BJ (cell line): Measurements from ENCODE around the gene RNF213. TPM values are rescaled to one million over a fixed set of nuclear protein-coding genes. Genes with fewer than 3 reads are reported as not detected.

Source experiments
- CTCF ChIA-PET: fragments of 350-600 bp; formaldehyde crosslinking; extraction: SDS; loops from one replicate; lab custom pipeline; 2021; ENCODE audit warnings: antibody characterized with exemption, inconsistent platforms; lab: Yijun Ruan, JAX
- POLR2A ChIA-PET: fragments of 300-600 bp; sonication (Branson Sonifier 250); formaldehyde crosslinking; extraction: SDS; loops from one replicate; lab custom pipeline; 2021; ENCODE audit warnings: antibody characterized with exemption; lab: Charles Lee
- DNase-seq: peaks from one replicate; pipeline ENCODE4 v3.0.0-alpha.2; 2011; ENCODE audit warnings: low read depth
- H3K27me3 ChIP-seq: 2 replicates; pipeline ENCODE4 v1.6.0; 2011; ENCODE audit warnings: low read length; ENCODE audit not compliant: control insufficient read depth, insufficient read depth
- H3K36me3 ChIP-seq: 2 replicates; pipeline ENCODE4 v1.5.1; 2011; ENCODE audit warnings: low read length; ENCODE audit not compliant: control insufficient read depth, insufficient read depth
- H3K4me3 ChIP-seq: 2 replicates; pipeline ENCODE4 v1.5.1; 2011; ENCODE audit warnings: low read depth, mild to moderate bottlenecking, control low read depth, low read length
- CTCF ChIP-seq: IDR thresholded peaks from 2 replicates; pipeline ENCODE4 v1.5.1; 2011; ENCODE audit warnings: low read depth, mild to moderate bottlenecking, control low read depth, inconsistent platforms, low read length, moderate library complexity; ENCODE audit not compliant: insufficient read depth
- polyA plus RNA-seq: library from polyadenylated mRNA; depleted of rRNA; stranded (reverse); fragments of >200 nt; gene quantifications from 2 replicates; pipeline ENCODE4 v1.2.3, GENCODE V29; 2011

RNF213 gene
- polyA plus RNA-seq, 1 experiment: 53.1 TPM

GRCh38 chr17:80441133-80441578, 180.5 kb downstream of the RNF213 start:
- CTCF ChIA-PET: interaction anchor here (2.3 kb wide), 1 partner anchor 14 kb away, joined by 9 read pairs; no protein-coding TSS in a partner anchor
- TF ChIP-seq CTCF: no peak
- H3K27me3 ChIP-seq: peaks cover 9% of the 10 kb centered on the region
- H3K36me3 ChIP-seq: no peaks in the 10 kb centered on the region
- no peak overlapping the region for H3K4me3 ChIP-seq
- POLR2A ChIA-PET: no interaction called here
- no peak for DNase-seq

GRCh38 chr17:80441598-80442322, 181.1 kb downstream of the RNF213 start:
- ChIA-PET CTCF (interaction anchor here (2.3 kb wide), 1 partner anchor 15 kb away, joined by 9 read pairs; no protein-coding TSS in a partner anchor), POLR2A (no interaction called here)
- Histone ChIP-seq H3K36me3 (no peaks in the 10 kb centered on the region), H3K27me3 (peaks cover 12% of the 10 kb centered on the region), H3K4me3 (no peak overlapping the region)
- DNase-seq: no peak
- no peak for TF ChIP-seq CTCF

- no peak overlapping the region for H3K4me3 ChIP-seq
- ChIA-PET CTCF (no interaction called here), POLR2A (no interaction called here)
- H3K27me3 ChIP-seq: peaks cover 12% of the 10 kb centered on the region
- no peak for TF ChIP-seq CTCF
- no peaks in the 10 kb centered on the region for H3K36me3 ChIP-seq
- no peak for DNase-seq
These were observed 181.6 kb downstream of the RNF213 start for GRCh38 chr17:80442323-80442659.

GRCh38 chr17:80442764-80443163, 182.1 kb downstream of the RNF213 start:
- no peak overlapping the region for H3K4me3 ChIP-seq
- TF ChIP-seq CTCF: no peak
- no peak for DNase-seq
- H3K27me3 ChIP-seq: peaks cover 12% of the 10 kb centered on the region
- ChIA-PET POLR2A (no interaction called here), CTCF (interaction anchor here (0.7 kb wide), 1 partner anchor 16 kb away, joined by 3 read pairs; no protein-coding TSS in a partner anchor)
- no peaks in the 10 kb centered on the region for H3K36me3 ChIP-seq

- Histone ChIP-seq H3K36me3 (no peaks in the 10 kb centered on the region), H3K4me3 (no peak overlapping the region), H3K27me3 (peaks cover 12% of the 10 kb centered on the region)
- ChIA-PET POLR2A (no interaction called here), CTCF (interaction anchor here (0.7 kb wide), 1 partner anchor 16 kb away, joined by 3 read pairs; no protein-coding TSS in a partner anchor)
- DNase-seq: no peak
- TF ChIP-seq CTCF: no peak
These were observed 182.8 kb downstream of the RNF213 start for GRCh38 chr17:80443498-80443897.
